DND-41 (cell line): ENCODE measurements around the gene DNAJC12.

ENCODE experiments used
- EZH2 ChIP-seq: IDR thresholded peaks from 3 replicates; pipeline ENCODE4 v1.6.1; 2012; ENCODE audit warnings: borderline replicate concordance, low read depth, mild to moderate bottlenecking, moderate library complexity, low read length, inconsistent platforms; ENCODE audit not compliant: severe bottlenecking
- TF ChIP-seq, protein P1 (sequence below): IDR thresholded peaks from 2 replicates; pipeline ENCODE4 v1.5.1; 2012; ENCODE audit warnings: borderline replicate concordance, low read length, moderate library complexity, mild to moderate bottlenecking; ENCODE audit not compliant: poor library complexity, severe bottlenecking; ENCODE audit errors: extremely low read depth

DNA sequence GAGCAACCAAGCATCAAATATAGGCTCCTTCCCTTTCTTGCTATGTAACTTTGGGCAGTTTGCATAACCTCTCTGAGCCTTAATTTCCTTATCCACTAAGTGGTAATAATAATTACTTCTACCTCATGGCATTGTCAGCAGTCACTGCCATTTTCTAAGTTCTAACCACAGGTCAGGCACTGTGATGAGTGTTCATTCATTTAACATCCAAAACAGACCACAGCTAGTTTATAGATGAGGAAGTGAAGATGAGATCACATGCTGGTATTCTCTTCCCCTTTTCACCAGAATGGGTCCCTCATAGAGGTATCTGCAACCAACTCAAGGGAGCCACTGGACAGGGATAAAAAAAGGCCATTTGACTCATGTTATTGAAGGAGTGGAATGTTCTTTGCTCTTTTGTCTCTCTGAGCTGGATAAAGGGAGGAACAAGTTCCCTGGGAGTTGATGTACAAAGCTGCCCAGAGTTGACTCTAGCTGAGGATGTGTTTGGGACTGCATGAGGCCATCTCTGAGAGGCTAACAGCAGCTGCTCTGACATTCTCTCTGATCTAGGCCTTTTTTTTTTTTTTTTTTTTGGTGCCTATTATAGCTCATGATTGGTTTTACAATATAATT lies 65.0 kb downstream of the DNAJC12 start:
- TF ChIP-seq, protein P1, sequence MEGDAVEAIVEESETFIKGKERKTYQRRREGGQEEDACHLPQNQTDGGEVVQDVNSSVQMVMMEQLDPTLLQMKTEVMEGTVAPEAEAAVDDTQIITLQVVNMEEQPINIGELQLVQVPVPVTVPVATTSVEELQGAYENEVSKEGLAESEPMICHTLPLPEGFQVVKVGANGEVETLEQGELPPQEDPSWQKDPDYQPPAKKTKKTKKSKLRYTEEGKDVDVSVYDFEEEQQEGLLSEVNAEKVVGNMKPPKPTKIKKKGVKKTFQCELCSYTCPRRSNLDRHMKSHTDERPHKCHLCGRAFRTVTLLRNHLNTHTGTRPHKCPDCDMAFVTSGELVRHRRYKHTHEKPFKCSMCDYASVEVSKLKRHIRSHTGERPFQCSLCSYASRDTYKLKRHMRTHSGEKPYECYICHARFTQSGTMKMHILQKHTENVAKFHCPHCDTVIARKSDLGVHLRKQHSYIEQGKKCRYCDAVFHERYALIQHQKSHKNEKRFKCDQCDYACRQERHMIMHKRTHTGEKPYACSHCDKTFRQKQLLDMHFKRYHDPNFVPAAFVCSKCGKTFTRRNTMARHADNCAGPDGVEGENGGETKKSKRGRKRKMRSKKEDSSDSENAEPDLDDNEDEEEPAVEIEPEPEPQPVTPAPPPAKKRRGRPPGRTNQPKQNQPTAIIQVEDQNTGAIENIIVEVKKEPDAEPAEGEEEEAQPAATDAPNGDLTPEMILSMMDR = no peak
- no peak for TF ChIP-seq EZH2
